ENCODE measurements around the gene ANOS1.

Gene ANOS1

DNA sequence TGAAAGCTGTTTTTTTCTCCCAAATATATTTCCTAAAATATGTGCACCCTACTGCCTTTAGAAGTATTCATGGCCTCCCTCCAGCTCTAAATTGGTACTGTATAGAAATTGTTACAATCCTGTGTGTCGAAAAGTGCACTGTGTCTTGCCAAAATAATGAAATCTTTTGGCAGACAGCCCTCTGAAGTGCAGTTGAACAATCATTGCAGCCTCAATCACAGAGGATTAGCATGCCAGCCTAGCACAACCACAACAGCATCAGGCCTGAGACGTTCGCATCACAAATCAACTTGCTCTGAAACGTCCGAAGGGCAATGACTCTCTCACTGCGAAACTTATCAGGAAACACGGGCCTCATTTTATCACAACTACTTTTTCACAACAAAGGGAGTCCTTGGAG is 99.0 kb downstream of the ANOS1 start:
- H3K27me3 ChIP-seq (ENCODE audit: insufficient read depth, poor library complexity, severe bottlenecking): no peaks in the 10 kb centered on the region
- no peak for DNase-seq (ENCODE audit: low read depth in 1 of 2, low spot score in 1 of 2)
- H3K4me3 ChIP-seq (replicated peaks; ENCODE audit: insufficient read depth, low read length): no peak overlapping the region
- no peak for TF ChIP-seq SPI1 (IDR thresholded peaks at IDR 0.05; ENCODE audit: borderline replicate concordance, low read depth)
- TF ChIP-seq, protein P1, sequence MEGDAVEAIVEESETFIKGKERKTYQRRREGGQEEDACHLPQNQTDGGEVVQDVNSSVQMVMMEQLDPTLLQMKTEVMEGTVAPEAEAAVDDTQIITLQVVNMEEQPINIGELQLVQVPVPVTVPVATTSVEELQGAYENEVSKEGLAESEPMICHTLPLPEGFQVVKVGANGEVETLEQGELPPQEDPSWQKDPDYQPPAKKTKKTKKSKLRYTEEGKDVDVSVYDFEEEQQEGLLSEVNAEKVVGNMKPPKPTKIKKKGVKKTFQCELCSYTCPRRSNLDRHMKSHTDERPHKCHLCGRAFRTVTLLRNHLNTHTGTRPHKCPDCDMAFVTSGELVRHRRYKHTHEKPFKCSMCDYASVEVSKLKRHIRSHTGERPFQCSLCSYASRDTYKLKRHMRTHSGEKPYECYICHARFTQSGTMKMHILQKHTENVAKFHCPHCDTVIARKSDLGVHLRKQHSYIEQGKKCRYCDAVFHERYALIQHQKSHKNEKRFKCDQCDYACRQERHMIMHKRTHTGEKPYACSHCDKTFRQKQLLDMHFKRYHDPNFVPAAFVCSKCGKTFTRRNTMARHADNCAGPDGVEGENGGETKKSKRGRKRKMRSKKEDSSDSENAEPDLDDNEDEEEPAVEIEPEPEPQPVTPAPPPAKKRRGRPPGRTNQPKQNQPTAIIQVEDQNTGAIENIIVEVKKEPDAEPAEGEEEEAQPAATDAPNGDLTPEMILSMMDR (IDR thresholded peaks at IDR 0.05; ENCODE audit: insufficient read depth, low read length): no peak
- TF ChIP-seq POLR2AphosphoS5 (IDR thresholded peaks at IDR 0.05; ENCODE audit: low read depth): no peak
- TF ChIP-seq REST (IDR thresholded peaks at IDR 0.05; ENCODE audit: insufficient replicate concordance, low read depth): no peak
- TF ChIP-seq GABPA (IDR thresholded peaks at IDR 0.05; ENCODE audit: low read depth): no peak
- H3K27ac ChIP-seq (replicated peaks): no peak overlapping the region

DNA sequence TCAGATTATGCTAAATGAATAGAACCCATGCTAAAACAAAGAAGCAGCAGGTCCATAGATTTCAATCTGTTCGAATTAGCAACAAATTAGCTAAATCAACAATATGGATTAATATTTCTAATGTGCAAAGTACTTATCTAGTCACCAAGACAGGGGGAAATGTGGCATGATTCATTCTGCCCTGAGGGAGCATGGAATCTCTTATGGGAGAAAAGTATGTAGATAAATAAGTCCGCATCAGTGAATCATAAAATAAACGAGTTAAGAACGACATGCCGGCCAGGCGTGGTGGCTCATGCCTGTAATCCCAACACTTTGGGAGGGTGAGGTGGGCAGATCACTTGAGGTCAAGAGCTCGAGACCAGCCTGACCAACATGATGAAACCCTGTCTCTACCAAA is 102.1 kb downstream of the ANOS1 start:
- DNase-seq (ENCODE audit: low read depth in 1 of 2, low spot score in 1 of 2): no peak
- Histone ChIP-seq H3K27ac (replicated peaks) (no peak overlapping the region), H3K27me3 (ENCODE audit: insufficient read depth, poor library complexity, severe bottlenecking) (no peaks in the 10 kb centered on the region), H3K4me3 (replicated peaks; ENCODE audit: insufficient read depth, low read length) (no peak overlapping the region)
- TF ChIP-seq, protein P1 (IDR thresholded peaks at IDR 0.05; ENCODE audit: insufficient read depth, low read length): no peak
- TF ChIP-seq POLR2AphosphoS5 (IDR thresholded peaks at IDR 0.05; ENCODE audit: low read depth) (no peak), REST (IDR thresholded peaks at IDR 0.05; ENCODE audit: insufficient replicate concordance, low read depth) (no peak)

- no peak for TF ChIP-seq REST (IDR thresholded peaks at IDR 0.05; ENCODE audit: insufficient replicate concordance, low read depth)
- TF ChIP-seq, protein P1 (IDR thresholded peaks at IDR 0.05; ENCODE audit: insufficient read depth, low read length): no peak
- TF ChIP-seq GABPA (IDR thresholded peaks at IDR 0.05; ENCODE audit: low read depth): no peak
- no peak for TF ChIP-seq POLR2AphosphoS5 (IDR thresholded peaks at IDR 0.05; ENCODE audit: low read depth)
- TF ChIP-seq SPI1 (IDR thresholded peaks at IDR 0.05; ENCODE audit: borderline replicate concordance, low read depth): no peak
- Histone ChIP-seq H3K27ac (replicated peaks) (no peak overlapping the region), H3K27me3 (ENCODE audit: insufficient read depth, poor library complexity, severe bottlenecking) (no peaks in the 10 kb centered on the region), H3K4me3 (replicated peaks; ENCODE audit: insufficient read depth, low read length) (no peak overlapping the region)
- DNase-seq (ENCODE audit: low read depth in 1 of 2, low spot score in 1 of 2): no peak
Observed at GRCh38 chrX:8627796-8628195, 104.1 kb downstream of the ANOS1 start.
